H1 (cell line): ENCODE results near the gene PAF1.

Experiments used
- CEBPB ChIP-seq: IDR thresholded peaks from 2 replicates; pipeline ENCODE4 v1.6.1; 2012; ENCODE audit warnings: low read depth, low read length
- POLR2A ChIP-seq, 2 experiments: IDR thresholded peaks; 1 replicate in 1 of 2; 2 replicates in 1 of 2; pipeline ENCODE4 v1.6.1; 2011; ENCODE audit warnings: low read depth in 2 of 2, low read length in 2 of 2, mild to moderate bottlenecking in 2 of 2; ENCODE audit errors: control extremely low read depth in 1 of 2
- TF ChIP-seq, protein P1 (sequence below), 3 experiments: IDR thresholded peaks; 1 replicate in 2 of 3; 2 replicates in 1 of 3; pipeline versions ENCODE4 v1.5.1 to v1.6.1; 2011; ENCODE audit warnings: low read length in 3 of 3, mild to moderate bottlenecking in 3 of 3, inconsistent platforms in 2 of 3, low read depth in 1 of 3, moderate library complexity in 1 of 3; ENCODE audit not compliant: insufficient read depth in 1 of 3; ENCODE audit errors: control extremely low read depth in 1 of 3

DNA sequence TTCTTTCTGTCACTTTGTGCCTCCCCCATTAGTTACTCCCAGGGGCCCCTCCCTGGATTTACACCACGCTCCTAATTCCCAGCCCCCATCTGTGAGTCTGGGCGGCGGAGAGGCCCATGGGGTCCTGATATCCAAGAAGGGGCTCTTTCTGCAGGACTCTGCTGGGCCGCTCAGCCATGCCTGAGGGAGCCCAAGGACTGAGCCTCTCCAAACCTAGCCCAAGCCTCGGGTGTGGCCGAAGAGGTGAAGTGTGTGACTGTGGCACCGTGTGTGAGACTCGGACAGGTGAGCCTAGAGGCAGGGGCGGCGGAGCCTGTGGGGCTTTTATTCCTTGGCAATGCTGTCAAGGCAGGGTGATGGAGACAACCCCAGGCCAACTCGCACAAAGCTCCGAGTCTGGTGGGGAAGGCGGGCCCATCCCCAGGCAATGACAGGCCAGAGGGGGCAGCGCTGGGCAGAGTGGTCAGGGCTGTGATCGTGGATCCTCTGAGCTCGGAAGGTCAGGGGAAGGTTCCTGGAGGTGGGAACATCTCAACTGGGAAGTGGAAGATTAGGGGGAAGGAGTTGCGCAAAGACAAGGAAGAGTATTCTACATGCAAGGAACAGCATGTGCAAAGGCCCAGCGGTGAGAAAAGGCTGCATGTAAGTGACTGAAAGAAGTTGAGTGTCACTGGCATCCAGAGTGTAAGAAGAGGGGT lies 23.2 kb upstream of the PAF1 start:
- TF ChIP-seq, protein P1, sequence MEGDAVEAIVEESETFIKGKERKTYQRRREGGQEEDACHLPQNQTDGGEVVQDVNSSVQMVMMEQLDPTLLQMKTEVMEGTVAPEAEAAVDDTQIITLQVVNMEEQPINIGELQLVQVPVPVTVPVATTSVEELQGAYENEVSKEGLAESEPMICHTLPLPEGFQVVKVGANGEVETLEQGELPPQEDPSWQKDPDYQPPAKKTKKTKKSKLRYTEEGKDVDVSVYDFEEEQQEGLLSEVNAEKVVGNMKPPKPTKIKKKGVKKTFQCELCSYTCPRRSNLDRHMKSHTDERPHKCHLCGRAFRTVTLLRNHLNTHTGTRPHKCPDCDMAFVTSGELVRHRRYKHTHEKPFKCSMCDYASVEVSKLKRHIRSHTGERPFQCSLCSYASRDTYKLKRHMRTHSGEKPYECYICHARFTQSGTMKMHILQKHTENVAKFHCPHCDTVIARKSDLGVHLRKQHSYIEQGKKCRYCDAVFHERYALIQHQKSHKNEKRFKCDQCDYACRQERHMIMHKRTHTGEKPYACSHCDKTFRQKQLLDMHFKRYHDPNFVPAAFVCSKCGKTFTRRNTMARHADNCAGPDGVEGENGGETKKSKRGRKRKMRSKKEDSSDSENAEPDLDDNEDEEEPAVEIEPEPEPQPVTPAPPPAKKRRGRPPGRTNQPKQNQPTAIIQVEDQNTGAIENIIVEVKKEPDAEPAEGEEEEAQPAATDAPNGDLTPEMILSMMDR (IDR thresholded peaks at IDR 0.05; ENCODE audit: control extremely low read depth in 1 of 3, insufficient read depth in 1 of 3, low read depth in 1 of 3, low read length in 3 of 3) = peak in 2 of 3 experiments; percentile 25 to 27; a peak in 2 of 4 replicates
- TF ChIP-seq POLR2A (IDR thresholded peaks at IDR 0.05; ENCODE audit: control extremely low read depth in 1 of 2, low read depth in 2 of 2, low read length in 2 of 2) (no peak), CEBPB (peak; percentile 55; the same call in 1 of the 2 replicates)
